Testis (tissue), 3 donors: ENCODE results near the gene LRRD1. TPM values are rescaled to one million over a fixed set of nuclear protein-coding genes. Genes with fewer than 3 reads are reported as not detected.
"Not testable (repeated sequence)": the region's sequence is repeated elsewhere in the genome, so short reads cannot be mapped to it uniquely, and the experiment has no call there.

Experiments
- DNase-seq: peaks from one replicate; pipeline ENCODE4 v3.0.0-alpha.2; 2019
- H3K27ac ChIP-seq, 2 donors: fragments of 200-600 bp; sonication (generic); one replicate each; pipeline ENCODE4 v1.5.1; 2019
- H3K27me3 ChIP-seq: fragments of 200-600 bp; sonication (generic); one replicate; pipeline ENCODE4 v1.5.1; 2019
- H3K36me3 ChIP-seq: fragments of 200-600 bp; sonication (generic); one replicate; pipeline ENCODE4 v1.5.1; 2017; ENCODE audit warnings: low read depth; ENCODE audit errors: missing control alignments
- H3K4me1 ChIP-seq: fragments of 200-600 bp; sonication (generic); one replicate; pipeline ENCODE4 v1.5.1; 2019
- H3K4me3 ChIP-seq, 2 donors: fragments of 200-600 bp; sonication (generic); one replicate each; pipeline ENCODE4 v1.5.1; 2017 to 2019
- H3K9me3 ChIP-seq: fragments of 200-600 bp; sonication (generic); one replicate; pipeline ENCODE4 v1.5.1; 2017
- POLR2A ChIP-seq: fragments of 450-650 bp; IDR thresholded peaks from one replicate; pipeline ENCODE4 v1.6.1; 2017; ENCODE audit warnings: antibody characterized with exemption, mild to moderate bottlenecking, moderate library complexity
- WGBS, 2 donors: methylation state at CpG; one replicate each; pipeline ENCODE4 v1.1.5; 2018; 5-methylcytosine and 5-hydroxymethylcytosine counted together
- intact Hi-C: fragments of 100-400 bp; cut with DNase I; formaldehyde crosslinking; loops from one replicate; pipeline ENCODE4 v1.15.1; 2023; ENCODE audit warnings: low total_unique reads
- polyA plus RNA-seq: library from polyadenylated mRNA; stranded (reverse); fragments of 350-450 nt; fragmentation: Illumina TruSeq; extraction: RNeasy Lipid Tissue Mini Kit (QIAGEN cat#74804); gene quantifications from one replicate; pipeline ENCODE4 v1.2.3, GENCODE V29; 2014; ENCODE audit warnings: low read depth, low replicate concordance; ENCODE audit not compliant: insufficient read depth
- total RNA-seq, 2 donors: library from RNA; depleted of rRNA; stranded (reverse); fragments of >200 nt; gene quantifications; one replicate each; pipeline ENCODE4 v1.2.3, GENCODE V29; 2016
- TF ChIP-seq, protein P1 (sequence below), 3 experiments: fragments of 450-650 bp in 2 of 3; fragments of 200-600 bp in 1 of 3; sonication (generic) in 1 of 3; IDR thresholded peaks; one replicate each; pipeline ENCODE4 v1.5.1; 2016 to 2019; ENCODE audit warnings: antibody characterized with exemption in 3 of 3, mild to moderate bottlenecking in 2 of 3, moderate library complexity in 1 of 3

The LRRD1 gene
- total and polyA plus RNA-seq, 3 donors from 2014 or later: 7.7 to 14.8 (median 8.7) TPM

DNA sequence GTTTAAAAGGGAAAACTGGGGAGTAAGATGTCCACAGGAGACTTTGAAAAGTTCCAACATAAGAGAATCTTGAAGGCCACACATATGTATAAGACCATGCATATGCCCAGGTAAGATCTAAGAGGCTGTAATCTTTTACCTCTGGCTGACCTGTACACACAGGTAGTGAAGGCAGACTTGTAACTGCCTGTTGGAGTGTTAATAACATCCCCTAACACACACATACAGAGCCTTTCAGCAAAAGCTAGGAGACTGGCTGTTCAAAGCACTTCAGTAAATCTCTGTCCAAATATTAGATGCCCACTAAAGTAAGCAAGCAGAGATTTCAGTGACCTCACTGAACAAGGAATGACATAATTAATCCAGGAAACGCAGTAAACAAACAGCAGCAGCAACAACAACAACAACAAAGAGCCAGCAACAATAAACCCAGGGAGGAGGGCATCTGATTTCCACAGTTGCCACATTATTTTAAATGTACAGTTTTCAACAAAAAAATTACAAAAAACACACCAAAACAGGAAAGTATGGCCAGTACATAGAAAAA is 59.7 kb downstream of the LRRD1 start:
- H3K27ac ChIP-seq: no peak overlapping the region
- no peak overlapping the region for H3K4me3 ChIP-seq
- H3K9me3 ChIP-seq: no peaks in the 10 kb centered on the region
- H3K4me1 ChIP-seq: no peaks in the 10 kb centered on the region
- WGBS, 2 donors: 94 to 100% methylated on average over 1 of the region's 1 CpG
- no peak for DNase-seq
- H3K27me3 ChIP-seq: no peaks in the 10 kb centered on the region
- H3K36me3 ChIP-seq: no peaks in the 10 kb centered on the region
- TF ChIP-seq, protein P1, sequence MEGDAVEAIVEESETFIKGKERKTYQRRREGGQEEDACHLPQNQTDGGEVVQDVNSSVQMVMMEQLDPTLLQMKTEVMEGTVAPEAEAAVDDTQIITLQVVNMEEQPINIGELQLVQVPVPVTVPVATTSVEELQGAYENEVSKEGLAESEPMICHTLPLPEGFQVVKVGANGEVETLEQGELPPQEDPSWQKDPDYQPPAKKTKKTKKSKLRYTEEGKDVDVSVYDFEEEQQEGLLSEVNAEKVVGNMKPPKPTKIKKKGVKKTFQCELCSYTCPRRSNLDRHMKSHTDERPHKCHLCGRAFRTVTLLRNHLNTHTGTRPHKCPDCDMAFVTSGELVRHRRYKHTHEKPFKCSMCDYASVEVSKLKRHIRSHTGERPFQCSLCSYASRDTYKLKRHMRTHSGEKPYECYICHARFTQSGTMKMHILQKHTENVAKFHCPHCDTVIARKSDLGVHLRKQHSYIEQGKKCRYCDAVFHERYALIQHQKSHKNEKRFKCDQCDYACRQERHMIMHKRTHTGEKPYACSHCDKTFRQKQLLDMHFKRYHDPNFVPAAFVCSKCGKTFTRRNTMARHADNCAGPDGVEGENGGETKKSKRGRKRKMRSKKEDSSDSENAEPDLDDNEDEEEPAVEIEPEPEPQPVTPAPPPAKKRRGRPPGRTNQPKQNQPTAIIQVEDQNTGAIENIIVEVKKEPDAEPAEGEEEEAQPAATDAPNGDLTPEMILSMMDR (IDR thresholded peaks at IDR 0.05): no peak
- TF ChIP-seq POLR2A: no peak
- intact Hi-C loops: no loop called here

DNA sequence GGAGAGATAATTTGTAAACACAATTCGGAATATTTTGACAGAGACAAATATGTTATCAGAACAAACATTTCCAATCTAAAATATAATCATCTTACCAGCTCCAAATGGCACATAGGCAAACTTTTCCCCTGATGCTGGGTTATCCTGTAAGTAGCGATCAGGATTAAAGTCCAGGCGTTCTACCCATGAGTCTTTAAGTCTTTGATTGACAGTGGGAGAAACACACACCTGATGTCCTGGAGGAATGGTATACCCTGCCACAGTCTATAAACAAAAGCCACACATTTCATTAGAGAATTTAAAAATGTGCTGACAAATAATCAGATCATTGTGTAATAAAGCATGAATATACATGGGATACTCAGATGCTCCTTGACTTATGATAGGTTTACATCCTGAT is 62.0 kb downstream of the LRRD1 start:
- Histone ChIP-seq H3K9me3 (no peaks in the 10 kb centered on the region), H3K27me3 (no peaks in the 10 kb centered on the region), H3K27ac (no peak overlapping the region), H3K4me1 (peaks cover 5% of the 10 kb centered on the region), H3K4me3 (no peak overlapping the region), H3K36me3 (no peaks in the 10 kb centered on the region)
- 92 to 98% methylated on average over 3 of the region's 3 CpGs for WGBS, 2 donors
- intact Hi-C loops: no loop called here
- DNase-seq: no peak
- TF ChIP-seq POLR2A: no peak
- TF ChIP-seq, protein P1 (IDR thresholded peaks at IDR 0.05): no peak

DNA sequence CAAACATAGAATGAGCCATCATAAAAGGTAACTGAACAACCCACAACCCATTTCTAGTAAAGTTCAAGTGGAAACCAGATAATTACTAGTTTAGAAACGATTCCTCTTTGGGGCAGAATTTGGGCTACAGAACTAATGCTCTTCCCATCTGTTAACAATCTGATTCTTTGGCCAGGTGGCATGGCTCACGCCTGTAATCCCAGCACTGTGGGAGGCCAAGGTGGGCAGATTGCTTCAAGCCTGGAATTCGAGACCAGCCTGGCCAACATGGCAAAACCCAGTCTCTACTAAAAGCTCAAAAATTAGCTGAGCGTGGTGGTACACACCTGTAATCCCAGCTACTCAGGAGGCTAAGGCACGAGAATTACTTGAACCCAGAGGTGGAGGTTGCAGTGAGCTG is 63.1 kb downstream of the LRRD1 start:
- no peaks in the 10 kb centered on the region for H3K36me3 ChIP-seq
- TF ChIP-seq, protein P1 (IDR thresholded peaks at IDR 0.05): no peak
- no peak for TF ChIP-seq POLR2A
- H3K9me3 ChIP-seq: no peaks in the 10 kb centered on the region
- no peak for DNase-seq
- H3K27me3 ChIP-seq: no peaks in the 10 kb centered on the region
- H3K27ac ChIP-seq: no peak overlapping the region
- peaks cover 11% of the 10 kb centered on the region for H3K4me1 ChIP-seq
- H3K4me3 ChIP-seq: no peak overlapping the region
- 88 to 97% methylated on average over 5 of the region's 5 CpGs for WGBS, 2 donors
- intact Hi-C loops: no loop called here

DNA sequence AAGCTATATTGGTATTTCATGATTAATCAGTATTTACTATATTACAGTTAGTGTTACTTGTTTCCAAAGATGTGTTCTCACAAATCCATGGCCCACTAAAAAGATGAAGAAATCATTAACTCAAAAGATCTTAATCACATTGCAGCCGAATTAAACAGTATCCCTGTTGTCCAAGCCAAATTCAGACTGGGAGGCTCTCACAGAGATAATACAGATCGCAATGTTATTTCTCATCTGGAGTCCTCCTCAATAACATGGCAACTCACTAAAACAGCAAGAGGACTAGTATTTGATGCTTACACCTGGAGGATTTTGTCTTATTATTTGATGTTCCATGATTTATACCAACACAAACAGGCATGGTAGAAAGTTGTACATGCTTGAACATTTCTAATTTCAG is 68.1 kb downstream of the LRRD1 start:
- 60 to 69% methylated on average over 2 of the region's 2 CpGs for WGBS, 2 donors
- Histone ChIP-seq H3K27me3 (no peaks in the 10 kb centered on the region), H3K36me3 (no peaks in the 10 kb centered on the region), H3K4me1 (peaks cover 11% of the 10 kb centered on the region), H3K4me3 (no peak overlapping the region), H3K9me3 (no peaks in the 10 kb centered on the region), H3K27ac (no peak overlapping the region)
- intact Hi-C loops: no loop called here
- no peak for DNase-seq
- no peak for TF ChIP-seq POLR2A
- TF ChIP-seq, protein P1 (IDR thresholded peaks at IDR 0.05): no peak

DNA sequence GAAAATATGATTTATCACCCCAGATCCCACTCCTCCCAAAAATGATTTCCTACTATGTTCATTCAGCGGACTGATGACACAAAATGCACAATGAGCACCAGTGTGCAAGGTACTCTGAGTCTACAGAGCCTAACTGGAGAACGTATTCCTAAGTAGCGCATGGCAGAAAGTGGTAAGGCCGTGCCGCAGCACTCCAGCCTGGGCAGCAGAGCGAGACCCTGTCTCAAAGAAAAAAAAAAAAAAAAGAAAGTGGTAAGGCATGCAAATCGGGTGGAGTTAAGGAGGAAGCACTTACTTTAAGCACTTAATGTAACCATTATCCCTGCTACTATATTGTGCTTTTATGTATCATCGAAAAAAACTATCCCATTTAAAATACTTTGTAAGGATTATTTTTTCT is 70.1 kb downstream of the LRRD1 start:
- no peak for TF ChIP-seq POLR2A
- TF ChIP-seq, protein P1 (IDR thresholded peaks at IDR 0.05): no peak
- 88 to 95% methylated on average over 8 of the region's 8 CpGs for whole genome bisulfite sequencing, 2 donors
- intact Hi-C loops: no loop called here
- Histone ChIP-seq H3K4me3 (no peak overlapping the region), H3K36me3 (no peaks in the 10 kb centered on the region), H3K27me3 (no peaks in the 10 kb centered on the region), H3K27ac (no peak overlapping the region), H3K9me3 (no peaks in the 10 kb centered on the region), H3K4me1 (peaks cover 11% of the 10 kb centered on the region)
- DNase-seq: no peak

DNA sequence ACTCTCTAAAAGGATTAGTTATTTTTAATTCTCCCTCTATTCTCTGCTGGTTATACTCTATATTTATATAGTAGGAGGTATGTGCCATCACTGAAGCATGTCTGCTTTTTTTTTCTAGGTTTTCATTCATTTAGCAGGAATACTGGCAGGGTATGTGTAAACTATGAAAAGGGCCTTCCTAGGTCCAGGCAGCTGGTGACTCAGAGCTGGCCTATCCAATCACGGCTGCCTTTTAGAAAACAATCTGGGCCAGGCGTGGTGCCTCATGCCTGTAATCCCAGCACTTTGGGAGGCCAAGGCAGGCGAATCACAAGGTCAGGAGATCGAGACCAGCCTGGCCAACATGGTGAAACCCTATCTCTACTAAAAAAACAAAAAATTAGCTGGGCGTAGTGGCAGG is 76.1 kb downstream of the LRRD1 start:
- H3K9me3 ChIP-seq, H3K4me1 ChIP-seq, DNase-seq, H3K27me3 ChIP-seq, H3K4me3 ChIP-seq, H3K27ac ChIP-seq, intact Hi-C loops, H3K36me3 ChIP-seq: not testable (repeated sequence)
- 92 to 94% methylated on average over 5 of the region's 5 CpGs for WGBS, 2 donors
